B cell (primary cell): ENCODE data around the gene ABHD17B.

Experiments used
- CTCF ChIP-seq: fragments of 200-600 bp; IDR thresholded peaks from one replicate; pipeline ENCODE4 v1.8.0; 2022; ENCODE audit warnings: antibody characterized with exemption, mild to moderate bottlenecking
- EZH2 ChIP-seq: IDR thresholded peaks from 2 replicates; pipeline ENCODE4 v1.6.1; 2012; ENCODE audit warnings: borderline replicate concordance, low read depth, mild to moderate bottlenecking, moderate library complexity, low read length; ENCODE audit not compliant: insufficient read depth, poor library complexity, severe bottlenecking

GRCh38 chr9:71821405-71821804 lies 89.6 kb downstream of the ABHD17B start:
- TF ChIP-seq CTCF (no peak), EZH2 (no peak)
